ENCODE results near the gene SOAT2. TPM values are rescaled to one million over a fixed set of nuclear protein-coding genes. Genes with fewer than 3 reads are reported as not detected.

The SOAT2 gene, protein sequence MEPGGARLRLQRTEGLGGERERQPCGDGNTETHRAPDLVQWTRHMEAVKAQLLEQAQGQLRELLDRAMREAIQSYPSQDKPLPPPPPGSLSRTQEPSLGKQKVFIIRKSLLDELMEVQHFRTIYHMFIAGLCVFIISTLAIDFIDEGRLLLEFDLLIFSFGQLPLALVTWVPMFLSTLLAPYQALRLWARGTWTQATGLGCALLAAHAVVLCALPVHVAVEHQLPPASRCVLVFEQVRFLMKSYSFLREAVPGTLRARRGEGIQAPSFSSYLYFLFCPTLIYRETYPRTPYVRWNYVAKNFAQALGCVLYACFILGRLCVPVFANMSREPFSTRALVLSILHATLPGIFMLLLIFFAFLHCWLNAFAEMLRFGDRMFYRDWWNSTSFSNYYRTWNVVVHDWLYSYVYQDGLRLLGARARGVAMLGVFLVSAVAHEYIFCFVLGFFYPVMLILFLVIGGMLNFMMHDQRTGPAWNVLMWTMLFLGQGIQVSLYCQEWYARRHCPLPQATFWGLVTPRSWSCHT
- not detected for total RNA-seq (ENCODE audit: unreplicated experiment)
- long read RNA-seq, result 0 reads

DNA sequence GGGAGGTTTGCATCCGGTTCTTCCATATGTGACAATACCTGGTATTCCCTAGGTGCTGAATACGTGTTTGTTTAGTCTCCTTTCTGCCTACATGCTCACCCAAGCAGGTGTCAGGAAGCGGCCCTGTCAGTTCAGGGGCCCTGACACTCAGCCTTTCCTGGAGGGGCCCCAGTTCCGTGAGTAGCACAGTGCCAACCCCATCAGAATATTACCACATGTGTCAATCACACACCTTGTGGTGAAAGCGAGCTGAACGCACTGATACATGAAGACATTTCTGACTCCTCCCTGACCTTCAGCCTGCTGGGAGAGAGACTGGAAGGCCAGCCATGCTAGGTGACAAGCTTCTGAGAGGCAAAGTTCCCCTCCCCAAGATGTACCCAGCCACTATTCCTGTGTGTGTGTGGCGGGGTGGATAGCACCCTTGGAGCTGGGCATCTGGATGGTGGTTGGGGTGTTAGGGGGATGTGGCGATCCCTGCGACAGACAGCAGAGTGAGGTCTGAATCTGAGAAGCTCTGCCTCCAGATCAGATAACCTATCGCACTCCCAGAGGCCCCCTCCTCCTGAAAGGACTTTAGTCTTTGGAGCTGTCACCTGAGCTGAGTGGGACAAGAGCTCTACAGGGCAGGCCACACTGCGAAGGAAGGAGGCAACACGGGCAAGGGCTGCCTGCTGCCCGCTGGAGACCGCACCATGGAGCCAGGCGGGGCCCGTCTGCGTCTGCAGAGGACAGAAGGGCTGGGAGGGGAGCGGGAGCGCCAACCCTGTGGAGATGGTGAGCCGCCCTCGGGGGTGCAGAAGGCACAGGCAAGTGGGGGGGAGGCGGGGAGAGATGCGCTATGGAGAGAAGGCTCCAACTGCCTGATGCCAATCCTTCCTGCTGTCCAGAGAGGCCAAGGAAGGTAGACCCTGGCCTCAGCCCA lies at the start of gene SOAT2:
TSS of gene SOAT2 (plus strand) at position 604 of the 925 bp plus-strand sequence. CDS start at position 696, 92 bp downstream.
- Mint-ChIP-seq H3K27ac (ENCODE audit: unreplicated experiment) (no peak within 1 kb of the TSS), H3K4me1 (ENCODE audit: low read depth, unreplicated experiment) (peaks cover under 1% of the 10 kb centered on the region), H3K36me3 (ENCODE audit: unreplicated experiment) (no peaks in the 10 kb centered on the region), H3K9me3 (ENCODE audit: unreplicated experiment) (peaks cover 2% of the 10 kb centered on the region), H3K4me3 (ENCODE audit: unreplicated experiment) (no peak within 1 kb of the TSS), H3K27me3 (ENCODE audit: unreplicated experiment) (peaks cover 13% of the 10 kb centered on the region)
- no peak for DNase-seq
- TF ChIP-seq, protein P1, sequence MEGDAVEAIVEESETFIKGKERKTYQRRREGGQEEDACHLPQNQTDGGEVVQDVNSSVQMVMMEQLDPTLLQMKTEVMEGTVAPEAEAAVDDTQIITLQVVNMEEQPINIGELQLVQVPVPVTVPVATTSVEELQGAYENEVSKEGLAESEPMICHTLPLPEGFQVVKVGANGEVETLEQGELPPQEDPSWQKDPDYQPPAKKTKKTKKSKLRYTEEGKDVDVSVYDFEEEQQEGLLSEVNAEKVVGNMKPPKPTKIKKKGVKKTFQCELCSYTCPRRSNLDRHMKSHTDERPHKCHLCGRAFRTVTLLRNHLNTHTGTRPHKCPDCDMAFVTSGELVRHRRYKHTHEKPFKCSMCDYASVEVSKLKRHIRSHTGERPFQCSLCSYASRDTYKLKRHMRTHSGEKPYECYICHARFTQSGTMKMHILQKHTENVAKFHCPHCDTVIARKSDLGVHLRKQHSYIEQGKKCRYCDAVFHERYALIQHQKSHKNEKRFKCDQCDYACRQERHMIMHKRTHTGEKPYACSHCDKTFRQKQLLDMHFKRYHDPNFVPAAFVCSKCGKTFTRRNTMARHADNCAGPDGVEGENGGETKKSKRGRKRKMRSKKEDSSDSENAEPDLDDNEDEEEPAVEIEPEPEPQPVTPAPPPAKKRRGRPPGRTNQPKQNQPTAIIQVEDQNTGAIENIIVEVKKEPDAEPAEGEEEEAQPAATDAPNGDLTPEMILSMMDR (IDR thresholded peaks at IDR 0.05; ENCODE audit: partially characterized antibody, unreplicated experiment), result no peak

DNA sequence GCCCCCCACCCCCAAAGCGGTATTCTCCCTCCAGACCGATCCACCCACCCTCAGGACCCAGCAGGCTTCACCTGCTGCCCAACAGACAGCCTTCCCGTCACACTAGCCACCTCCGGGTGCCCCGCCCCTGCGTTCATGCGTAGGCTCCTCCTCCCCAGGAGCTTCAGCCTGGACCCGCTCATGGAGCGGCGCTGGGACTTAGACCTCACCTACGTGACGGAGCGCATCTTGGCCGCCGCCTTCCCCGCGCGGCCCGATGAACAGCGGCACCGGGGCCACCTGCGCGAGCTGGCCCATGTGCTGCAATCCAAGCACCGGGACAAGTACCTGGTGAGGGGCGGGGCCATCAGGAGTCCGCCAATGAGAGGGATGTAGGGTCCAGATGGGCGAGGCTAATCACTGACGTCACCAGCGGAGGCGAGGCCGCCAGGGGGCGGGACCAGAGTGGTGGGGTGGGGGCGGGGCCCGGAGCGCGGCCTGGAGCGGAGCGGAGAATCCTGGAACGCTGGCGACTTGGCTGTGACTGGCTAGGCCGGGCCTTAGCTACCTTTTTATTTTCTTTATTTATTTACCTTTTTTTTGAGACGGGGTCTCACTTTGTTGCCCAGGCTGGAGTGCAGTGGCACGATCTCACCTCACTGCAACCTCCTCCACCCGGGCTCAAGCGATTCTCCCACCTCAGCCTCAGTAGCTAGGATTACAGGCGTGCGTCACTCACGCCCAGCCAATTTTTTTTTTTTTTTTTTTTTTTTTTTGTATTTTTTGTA lies 49.0 kb upstream of the SOAT2 start:
- Mint-ChIP-seq H3K4me1 (ENCODE audit: low read depth, unreplicated experiment) (peaks cover 10% of the 10 kb centered on the region), H3K27me3 (ENCODE audit: unreplicated experiment) (peaks cover 20% of the 10 kb centered on the region), H3K36me3 (ENCODE audit: unreplicated experiment) (no peaks in the 10 kb centered on the region), H3K4me3 (ENCODE audit: unreplicated experiment) (peak overlapping the region; percentile 94), H3K27ac (ENCODE audit: unreplicated experiment) (peak overlapping the region; percentile 17), H3K9me3 (ENCODE audit: unreplicated experiment) (peaks cover 7% of the 10 kb centered on the region)
- DNase-seq, result peak; percentile 94
- TF ChIP-seq, protein P1 (IDR thresholded peaks at IDR 0.05; ENCODE audit: partially characterized antibody, unreplicated experiment), result no peak

DNA sequence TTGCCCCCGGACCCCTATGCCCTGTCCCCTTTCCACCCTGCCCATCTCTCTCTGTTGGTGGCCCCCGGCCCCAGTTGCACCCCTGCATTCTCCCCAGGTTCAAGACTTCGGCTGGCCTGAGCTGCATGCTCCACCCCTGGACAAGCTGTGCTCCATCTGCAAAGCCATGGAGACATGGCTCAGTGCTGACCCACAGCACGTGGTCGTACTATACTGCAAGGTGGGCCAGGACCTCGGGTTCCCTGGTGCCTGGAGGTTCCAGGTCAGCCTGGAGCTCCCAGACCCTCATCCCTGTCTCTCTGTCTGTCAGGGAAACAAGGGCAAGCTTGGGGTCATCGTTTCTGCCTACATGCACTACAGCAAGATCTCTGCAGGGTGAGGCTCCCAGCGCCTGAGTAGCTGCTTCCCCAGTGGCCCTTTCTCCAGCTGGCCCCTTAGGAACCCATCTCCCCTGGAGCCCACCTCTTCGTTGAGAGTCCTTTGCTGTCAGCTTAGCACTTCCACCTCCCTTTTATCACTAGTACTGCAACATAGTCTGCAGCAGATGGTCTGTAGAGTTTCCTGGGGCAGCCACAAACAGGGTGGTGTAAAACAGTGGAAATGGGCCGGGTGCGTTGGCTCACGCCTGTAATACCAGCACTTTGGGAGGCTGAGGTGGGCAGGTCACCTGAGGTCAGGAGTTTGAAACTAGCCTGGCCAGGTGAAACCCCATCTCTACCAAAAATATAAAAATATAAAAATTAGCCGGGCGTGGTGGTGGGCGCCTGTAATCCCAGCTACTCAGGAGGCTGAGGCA lies 47.6 kb upstream of the SOAT2 start:
- no peaks in the 10 kb centered on the region for H3K36me3 Mint-ChIP-seq (ENCODE audit: unreplicated experiment)

DNA sequence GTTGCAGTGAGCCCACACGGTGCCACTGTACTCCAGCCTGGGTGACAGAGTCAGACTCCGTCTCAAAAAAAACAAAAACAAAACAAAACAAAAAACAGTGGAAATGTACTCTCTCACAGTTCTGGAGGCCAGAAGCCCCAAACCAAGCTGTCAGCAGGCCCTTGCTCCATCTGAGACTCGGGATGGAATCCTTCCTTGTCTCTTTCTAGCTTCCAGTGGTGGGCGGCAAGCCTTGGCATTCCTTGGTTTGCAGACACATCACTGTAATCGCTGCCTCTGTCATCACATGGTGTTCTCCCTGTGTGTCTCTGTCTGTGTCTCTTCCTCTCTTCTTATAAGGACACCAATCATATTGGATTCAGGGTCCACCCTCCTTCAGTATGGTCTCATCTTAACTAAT lies 47.0 kb upstream of the SOAT2 start:
- Mint-ChIP-seq H3K27ac (ENCODE audit: unreplicated experiment) (peak overlapping the region; percentile 8), H3K36me3 (ENCODE audit: unreplicated experiment) (no peaks in the 10 kb centered on the region), H3K9me3 (ENCODE audit: unreplicated experiment) (peaks cover 7% of the 10 kb centered on the region), H3K27me3 (ENCODE audit: unreplicated experiment) (peaks cover 15% of the 10 kb centered on the region), H3K4me1 (ENCODE audit: low read depth, unreplicated experiment) (peaks cover 3% of the 10 kb centered on the region), H3K4me3 (ENCODE audit: unreplicated experiment) (no peak overlapping the region)
- TF ChIP-seq, protein P1 (IDR thresholded peaks at IDR 0.05; ENCODE audit: partially characterized antibody, unreplicated experiment), result no peak
- no peak for DNase-seq

More for the DNA sequence above, 47.6 kb upstream of the SOAT2 start:
- Mint-ChIP-seq H3K4me1 (ENCODE audit: low read depth, unreplicated experiment) (peaks cover 8% of the 10 kb centered on the region), H3K9me3 (ENCODE audit: unreplicated experiment) (peaks cover 7% of the 10 kb centered on the region), H3K4me3 (ENCODE audit: unreplicated experiment) (no peak overlapping the region), H3K27ac (ENCODE audit: unreplicated experiment) (no peak overlapping the region), H3K27me3 (ENCODE audit: unreplicated experiment) (peaks cover 15% of the 10 kb centered on the region)
- TF ChIP-seq, protein P1 (IDR thresholded peaks at IDR 0.05; ENCODE audit: partially characterized antibody, unreplicated experiment), result no peak
- no peak for DNase-seq
